ENCODE data around the gene PUDP. TPM values are rescaled to one million over a fixed set of nuclear protein-coding genes. Genes with fewer than 3 reads are reported as not detected.

Gene PUDP
- total and polyA plus RNA-seq, 12 donors = 4.3 to 29.3 (median 14.5) TPM

DNA sequence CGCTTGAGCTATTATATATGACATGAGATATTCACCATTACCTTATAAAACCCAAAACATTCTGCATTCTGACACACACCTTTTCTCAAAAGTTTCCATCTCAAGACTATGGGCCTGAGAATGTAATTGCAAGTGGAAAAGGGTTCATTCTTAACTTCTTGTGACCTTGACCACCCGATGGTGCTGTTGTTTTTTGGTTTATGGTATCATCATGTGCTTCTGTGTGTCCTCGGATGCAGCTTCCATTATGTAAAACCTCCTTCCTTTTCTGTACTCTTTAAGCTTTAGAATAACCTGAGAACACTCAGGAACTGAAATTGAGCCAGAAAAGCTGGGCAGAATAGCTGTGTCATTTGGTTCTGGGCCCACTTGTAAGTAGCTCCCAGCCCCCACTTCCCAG, 16.2 kb upstream of the PUDP start:
- no peak for DNase-seq
- no peak for TF ChIP-seq POLR2A (IDR thresholded peaks at IDR 0.05)
- TF ChIP-seq, protein P1, sequence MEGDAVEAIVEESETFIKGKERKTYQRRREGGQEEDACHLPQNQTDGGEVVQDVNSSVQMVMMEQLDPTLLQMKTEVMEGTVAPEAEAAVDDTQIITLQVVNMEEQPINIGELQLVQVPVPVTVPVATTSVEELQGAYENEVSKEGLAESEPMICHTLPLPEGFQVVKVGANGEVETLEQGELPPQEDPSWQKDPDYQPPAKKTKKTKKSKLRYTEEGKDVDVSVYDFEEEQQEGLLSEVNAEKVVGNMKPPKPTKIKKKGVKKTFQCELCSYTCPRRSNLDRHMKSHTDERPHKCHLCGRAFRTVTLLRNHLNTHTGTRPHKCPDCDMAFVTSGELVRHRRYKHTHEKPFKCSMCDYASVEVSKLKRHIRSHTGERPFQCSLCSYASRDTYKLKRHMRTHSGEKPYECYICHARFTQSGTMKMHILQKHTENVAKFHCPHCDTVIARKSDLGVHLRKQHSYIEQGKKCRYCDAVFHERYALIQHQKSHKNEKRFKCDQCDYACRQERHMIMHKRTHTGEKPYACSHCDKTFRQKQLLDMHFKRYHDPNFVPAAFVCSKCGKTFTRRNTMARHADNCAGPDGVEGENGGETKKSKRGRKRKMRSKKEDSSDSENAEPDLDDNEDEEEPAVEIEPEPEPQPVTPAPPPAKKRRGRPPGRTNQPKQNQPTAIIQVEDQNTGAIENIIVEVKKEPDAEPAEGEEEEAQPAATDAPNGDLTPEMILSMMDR (IDR thresholded peaks at IDR 0.05) = no peak
- Histone ChIP-seq H3K4me3 (no peak overlapping the region), H3K4me1 (replicated peaks in 1 of 2) (no peaks in the 10 kb centered on the region), H3K27ac (no peak overlapping the region), H3K27me3 (no peaks in the 10 kb centered on the region), H3K36me3 (replicated peaks in 1 of 2) (no peaks in the 10 kb centered on the region), H3K9me3 (replicated peaks in 1 of 3) (no peaks in the 10 kb centered on the region)
- intact Hi-C loops (cut with DNase I) = no loop called here
- WGBS, 4 donors = 61 to 81% (median 65%) methylated on average over 3 of the region's 3 CpGs

DNA sequence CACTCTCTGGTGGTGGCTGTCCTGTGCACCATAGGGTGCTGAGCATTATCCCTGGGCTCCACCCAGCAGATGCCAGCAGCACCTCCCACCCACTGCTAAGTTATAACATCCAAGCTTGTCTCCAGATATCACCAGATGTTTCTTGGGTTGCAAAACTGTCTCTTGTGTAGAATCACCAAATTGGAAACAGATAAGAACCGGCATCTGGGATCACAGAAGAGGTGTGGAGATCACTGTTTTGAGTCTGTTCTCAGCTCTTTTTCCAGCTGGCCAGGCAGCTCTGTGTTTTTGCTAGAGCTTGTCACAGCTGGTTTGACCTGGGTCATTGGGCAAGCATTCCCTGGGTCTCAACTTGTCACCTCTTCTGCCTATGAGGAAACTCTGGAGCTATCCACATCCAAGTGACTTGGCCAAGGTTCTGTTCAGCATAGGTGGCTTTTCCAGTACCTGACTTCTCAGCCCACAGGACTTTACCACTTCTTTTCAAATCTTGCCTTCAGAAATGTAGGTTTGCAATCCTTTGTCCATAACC, 15.3 kb upstream of the PUDP start:
- H3K27ac ChIP-seq = no peak overlapping the region
- WGBS, 4 donors = 56 to 83% (median 77%) methylated on average over 1 of the region's 1 CpG
- no peaks in the 10 kb centered on the region for H3K36me3 ChIP-seq (replicated peaks in 1 of 2)
- TF ChIP-seq POLR2A (IDR thresholded peaks at IDR 0.05) = no peak
- TF ChIP-seq, protein P1 (IDR thresholded peaks at IDR 0.05) = no peak
- no peaks in the 10 kb centered on the region for H3K4me1 ChIP-seq (replicated peaks in 1 of 2)
- H3K27me3 ChIP-seq = no peaks in the 10 kb centered on the region
- no peak for DNase-seq
- no peaks in the 10 kb centered on the region for H3K9me3 ChIP-seq (replicated peaks in 1 of 3)
- intact Hi-C loops (cut with DNase I) = no loop called here
- H3K4me3 ChIP-seq = no peak overlapping the region

DNA sequence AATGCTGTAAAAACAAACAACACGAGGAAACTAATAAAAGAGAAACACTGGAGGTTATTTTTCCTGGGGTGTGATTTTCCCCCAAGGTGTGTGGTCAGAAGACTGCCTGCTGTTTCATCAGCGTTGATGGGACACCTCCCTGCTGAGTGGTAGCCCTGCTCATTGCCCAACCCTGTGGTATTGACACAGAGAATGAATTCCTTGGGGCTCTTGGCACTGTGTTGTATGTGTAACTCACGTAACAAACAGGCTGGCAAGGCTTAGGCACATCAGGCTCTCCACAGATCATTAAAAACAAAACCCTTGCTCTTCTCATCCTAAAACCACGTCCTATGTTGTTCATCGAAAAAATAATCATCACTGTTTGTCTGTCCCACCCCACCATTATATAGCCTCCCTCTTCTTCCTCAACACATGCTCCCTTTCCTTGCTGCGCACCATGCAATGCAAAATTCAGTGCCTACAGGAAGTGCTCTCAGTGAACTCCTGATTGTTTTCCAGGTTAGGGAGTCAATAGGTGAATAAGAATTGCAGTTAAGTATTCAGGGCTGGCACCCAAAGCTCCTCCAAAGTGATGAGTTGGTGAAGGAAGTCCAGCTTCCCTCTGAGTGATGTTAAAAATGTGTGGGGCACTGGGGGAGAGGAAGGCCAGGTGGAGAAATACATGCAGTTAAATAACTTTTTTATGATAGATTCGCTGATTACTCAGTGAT, 11.4 kb upstream of the PUDP start:
- Histone ChIP-seq H3K4me1 (replicated peaks in 1 of 2) (no peaks in the 10 kb centered on the region), H3K36me3 (replicated peaks in 1 of 2) (no peaks in the 10 kb centered on the region), H3K4me3 (no peak overlapping the region), H3K27me3 (no peaks in the 10 kb centered on the region), H3K9me3 (replicated peaks in 1 of 3) (no peaks in the 10 kb centered on the region), H3K27ac (no peak overlapping the region)
- 74 to 83% (median 78%) methylated on average over 7 of the region's 7 CpGs for WGBS, 4 donors
- DNase-seq = no peak
- intact Hi-C loops (cut with DNase I) = no loop called here
- TF ChIP-seq, protein P1 (IDR thresholded peaks at IDR 0.05) = no peak
- no peak for TF ChIP-seq POLR2A (IDR thresholded peaks at IDR 0.05)

DNA sequence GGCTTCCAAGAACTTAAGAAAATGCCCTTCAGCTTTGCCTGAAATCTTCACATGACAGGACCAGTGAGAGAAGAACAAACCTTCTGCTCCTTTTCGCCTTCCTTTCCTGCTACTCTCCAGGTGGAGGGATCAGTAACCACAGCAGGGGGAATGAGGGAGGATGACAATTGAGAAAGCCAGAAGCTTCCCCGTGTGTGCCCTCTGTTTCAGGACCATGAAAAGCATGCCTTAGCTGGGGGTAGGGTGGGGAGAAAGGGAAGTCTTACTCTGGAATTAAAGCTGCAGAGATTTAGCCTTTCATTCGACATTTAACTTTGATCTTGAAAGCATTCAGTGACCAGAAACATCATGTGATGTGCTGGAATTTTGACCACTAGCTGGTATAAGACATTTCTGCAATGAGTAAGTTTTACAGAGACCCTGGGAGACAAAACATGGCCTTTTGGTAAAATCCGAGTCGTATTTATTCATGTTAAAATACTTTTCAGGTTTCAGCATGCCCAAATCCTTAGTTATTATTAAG, 10.6 kb upstream of the PUDP start:
- no peak overlapping the region for H3K4me3 ChIP-seq
- WGBS, 4 donors = 74 to 82% (median 79%) methylated on average over 5 of the region's 5 CpGs
- intact Hi-C loops (cut with DNase I) = no loop called here
- DNase-seq = no peak
- no peaks in the 10 kb centered on the region for H3K27me3 ChIP-seq
- H3K9me3 ChIP-seq (replicated peaks in 1 of 3) = no peaks in the 10 kb centered on the region
- no peak for TF ChIP-seq POLR2A (IDR thresholded peaks at IDR 0.05)
- TF ChIP-seq, protein P1 (IDR thresholded peaks at IDR 0.05) = no peak
- no peaks in the 10 kb centered on the region for H3K36me3 ChIP-seq (replicated peaks in 1 of 2)
- no peak overlapping the region for H3K27ac ChIP-seq
- H3K4me1 ChIP-seq (replicated peaks in 1 of 2) = no peaks in the 10 kb centered on the region

Measured in adrenal gland (tissue), 12 donors.